GM13977 (cell line): ENCODE measurements around the gene FAAP100.
"Not testable (repeated sequence)": the region's sequence is repeated elsewhere in the genome, so short reads cannot be mapped to it uniquely, and the experiment has no call there.

Source experiments
- DNase-seq: peaks from one replicate; pipeline ENCODE4 v3.0.0; 2012; ENCODE audit warnings: low spot score
- CTCF ChIP-seq: IDR thresholded peaks from 2 replicates; pipeline ENCODE4 v1.5.1; 2012; ENCODE audit warnings: mild to moderate bottlenecking, control low read depth; ENCODE audit not compliant: insufficient read depth; ENCODE audit errors: extremely low read depth, missing control alignments
- in situ Hi-C: fragments of 300-500 bp; cut with MboI; formaldehyde crosslinking; loops from one replicate; pipeline ENCODE4 v1.12.0; 2022; ENCODE audit warnings: low sequenced_read_pairs, low pct_unique_long_range_greater_than_20kb, mixed read lengths, inconsistent platforms; ENCODE audit not compliant: unreplicated experiment

Gene FAAP100

GRCh38 chr17:81590121-81590520, 38.0 kb upstream of the FAAP100 start:
- TF ChIP-seq CTCF: no peak
- in situ Hi-C loops: no loop called here

GRCh38 chr17:81589612-81590011, 37.5 kb upstream of the FAAP100 start:
- in situ Hi-C loops: no loop called here
- no peak for DNase-seq
- TF ChIP-seq CTCF: no peak

More at GRCh38 chr17:81590121-81590520, 38.0 kb upstream of the FAAP100 start:
- no peak for DNase-seq

- no peak for DNase-seq
- TF ChIP-seq CTCF: no peak
- in situ Hi-C loops: no loop called here
Measured at GRCh38 chr17:81586096-81586495, 33.9 kb upstream of the FAAP100 start.

- in situ Hi-C loops, DNase-seq: not testable (repeated sequence)
Measured at GRCh38 chr17:81584771-81585170, 32.6 kb upstream of the FAAP100 start.

- DNase-seq: no peak
- in situ Hi-C loops: no loop called here
- no peak for TF ChIP-seq CTCF
Measured at GRCh38 chr17:81583589-81584342, 31.6 kb upstream of the FAAP100 start.

DNA sequence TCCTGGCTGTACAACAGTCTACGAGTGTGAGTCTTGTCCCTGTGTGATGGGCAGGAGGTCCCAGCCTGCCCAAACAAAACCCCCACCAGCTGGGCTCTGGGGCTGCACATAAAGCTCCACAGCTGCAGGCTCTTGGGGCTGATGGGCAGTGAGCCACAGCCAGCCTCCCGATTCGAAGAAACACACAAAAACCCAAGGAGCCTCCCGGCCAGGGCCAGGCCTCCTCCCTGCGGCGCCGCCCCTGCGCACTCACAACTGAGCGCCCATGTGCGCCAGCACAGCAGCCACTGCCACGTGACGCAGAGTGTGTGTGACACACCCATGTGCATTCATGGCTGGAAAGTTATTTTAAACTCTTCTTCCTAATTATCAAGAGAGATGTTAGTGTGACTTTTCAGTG, 30.6 kb upstream of the FAAP100 start:
- TF ChIP-seq CTCF: no peak
- no peak for DNase-seq
- in situ Hi-C loops: no loop called here

- TF ChIP-seq CTCF: no peak
- DNase-seq: no peak
- in situ Hi-C loops: no loop called here
Measured at GRCh38 chr17:81582341-81582740, 30.2 kb upstream of the FAAP100 start.
